Ovary (tissue), 9 donors: ENCODE results near the gene USF2. TPM values are rescaled to one million over a fixed set of nuclear protein-coding genes. Genes with fewer than 3 reads are reported as not detected.

Experiments used
- DNase-seq, 5 donors: peaks; one replicate each; pipeline ENCODE4 v3.0.0-alpha.2; 2019 to 2020
- H3K27ac ChIP-seq, 2 donors: fragments of 200-600 bp; one replicate each; pipeline versions ENCODE4 v1.5.1 to v1.8.0; 2019 to 2022
- H3K27me3 ChIP-seq: fragments of 200-600 bp; one replicate; pipeline ENCODE4 v1.8.0; 2022
- H3K36me3 ChIP-seq: fragments of 200-600 bp; sonication (generic); one replicate; pipeline ENCODE4 v1.5.1; 2019
- H3K4me1 ChIP-seq: one replicate; pipeline ENCODE4 v1.8.1; 2013; ENCODE audit warnings: mild to moderate bottlenecking, moderate library complexity; ENCODE audit not compliant: insufficient read depth
- H3K4me3 ChIP-seq: fragments of 200-600 bp; sonication (generic); one replicate; pipeline ENCODE4 v1.5.1; 2017
- H3K9me3 ChIP-seq, 2 donors: fragments of 200-600 bp in 1 of 2; sonication (generic) in 1 of 2; one replicate each; pipeline versions ENCODE4 v1.5.1 to v1.8.1; 2013 to 2019; ENCODE audit warnings: mild to moderate bottlenecking in 1 of 2, moderate library complexity in 1 of 2
- CTCF ChIP-seq, 3 donors: fragments of 450-650 bp in 2 of 3; fragments of 200-600 bp in 1 of 3; IDR thresholded peaks; one replicate each; pipeline versions ENCODE4 v1.5.1 to v1.8.0; 2016 to 2022; ENCODE audit warnings: antibody characterized with exemption in 3 of 3, mild to moderate bottlenecking in 1 of 3
- EP300 ChIP-seq: sonication (generic); formaldehyde crosslinking; IDR thresholded peaks from one replicate; pipeline ENCODE4 v1.6.1; 2017; ENCODE audit warnings: antibody characterized with exemption
- POLR2A ChIP-seq: fragments of 450-650 bp; IDR thresholded peaks from one replicate; pipeline ENCODE4 v1.6.1; 2017; ENCODE audit warnings: antibody characterized with exemption, mild to moderate bottlenecking, moderate library complexity
- WGBS, 3 donors: extraction: QIAGEN DNeasy Blood & Tissue Kit in 1 of 3; methylation state at CpG; one replicate each; pipeline versions ENCODE4 v1.1.5 to v1.1.7; 2013 to 2017; 5-methylcytosine and 5-hydroxymethylcytosine counted together
- intact Hi-C, 4 donors: fragments of 100-400 bp; cut with DNase I; formaldehyde crosslinking; loops; one replicate each; pipeline versions ENCODE4 v1.11.0 to v1.15.1; 2022 to 2023
- polyA plus RNA-seq, 2 donors: library from polyadenylated mRNA; stranded (reverse); fragments of 200-250 nt in 1 of 2; fragments of 350-450 nt in 1 of 2; fragmentation: Illumina TruSeq in 1 of 2; extraction: RNeasy Lipid Tissue Mini Kit (QIAGEN cat#74804) in 1 of 2; gene quantifications; one replicate each; pipeline ENCODE4 v1.2.3, GENCODE V29; 2013 to 2014
- total RNA-seq, 7 donors: library from RNA; depleted of rRNA in 2 of 7; stranded (reverse); fragments of >200 nt in 2 of 7; fragmentation: NEBNext Ultra II Directional in 3 of 7; extraction: Animal tissue kit (Norgen Biotek cat#: 25700) in 3 of 7; gene quantifications; one replicate each; pipeline versions ENCODE4 v1.1.0 to v1.2.4, GENCODE V29; 2016 to 2023
- donor health status: DM: no; HTN: no; CAD: no; lungs with moderate emphysema.
- donor health status: DM: no; HTN: no; CAD: no.
- donor health status: Bipolar disorder and iron deficiency.
- donor health status: DM: yes; HTN: yes; CAD: no.
- donor health status: DM: no; HTN: no; CAD: no.
- donor health status: DM: yes; HTN: yes; CAD: no.

The USF2 gene
- total and polyA plus RNA-seq, 9 donors: 105 to 218 (median 159) TPM

DNA sequence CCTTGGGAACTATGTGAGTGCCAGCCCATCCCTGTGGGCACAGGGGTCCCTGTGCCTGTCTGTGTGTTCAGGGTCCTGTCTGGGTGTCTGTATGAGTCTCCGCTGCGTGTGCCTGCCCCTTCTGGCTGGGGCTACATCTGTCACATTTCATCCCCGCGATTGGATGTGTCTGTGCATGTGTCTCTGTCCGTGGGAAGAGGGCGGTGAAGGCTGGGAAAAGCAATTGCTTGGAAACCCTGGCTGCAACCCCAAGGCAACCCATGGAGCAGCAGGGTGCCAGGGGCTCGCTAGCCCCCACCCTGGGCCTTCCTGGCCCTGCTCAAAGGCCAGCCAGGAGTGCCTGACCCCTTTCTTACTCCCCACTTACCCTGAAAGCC lies 24.6 kb downstream of the USF2 start:
- Histone ChIP-seq H3K27me3 (no peaks in the 10 kb centered on the region), H3K4me1 (no peaks in the 10 kb centered on the region), H3K27ac (no peak overlapping the region), H3K36me3 (no peaks in the 10 kb centered on the region), H3K9me3 (no peaks in the 10 kb centered on the region), H3K4me3 (no peak overlapping the region)
- WGBS, 3 donors: 23 to 41% (median 28%) methylated on average over 7 of the region's 7 CpGs
- TF ChIP-seq CTCF (IDR thresholded peaks at IDR 0.05) (no peak), EP300 (no peak), POLR2A (no peak)
- intact Hi-C loops: no loop called here
- no peak for DNase-seq

DNA sequence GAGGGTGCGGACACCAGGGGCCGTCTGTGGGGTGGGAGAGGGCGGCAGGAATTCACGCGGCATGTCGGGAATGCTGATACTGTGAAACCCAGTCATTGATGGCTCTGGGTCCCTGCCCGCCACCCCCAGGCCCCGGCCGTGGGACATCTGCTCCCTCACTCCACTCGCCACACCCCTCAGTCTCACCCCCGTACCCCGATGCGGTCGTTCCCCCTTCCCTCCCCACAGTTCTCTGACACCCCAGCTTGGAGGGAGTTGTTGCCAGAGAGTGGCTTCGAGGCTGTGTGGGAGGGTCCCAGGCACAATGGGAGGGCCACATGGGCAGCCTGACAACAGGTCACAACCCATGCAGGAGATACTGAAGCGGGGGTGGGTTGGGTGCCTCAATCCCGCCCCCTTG lies 25.0 kb downstream of the USF2 start:
- no peaks in the 10 kb centered on the region for H3K4me1 ChIP-seq
- WGBS, 3 donors: 35 to 63% (median 42%) methylated on average over 17 of the region's 17 CpGs
- H3K27me3 ChIP-seq: no peaks in the 10 kb centered on the region
- H3K9me3 ChIP-seq: no peaks in the 10 kb centered on the region
- DNase-seq: no peak
- intact Hi-C loops: no loop called here
- no peak for TF ChIP-seq EP300
- TF ChIP-seq CTCF (IDR thresholded peaks at IDR 0.05): no peak
- no peak for TF ChIP-seq POLR2A
- no peak overlapping the region for H3K27ac ChIP-seq
- H3K4me3 ChIP-seq: no peak overlapping the region
- no peaks in the 10 kb centered on the region for H3K36me3 ChIP-seq

GRCh38 chr19:35294328-35294727 lies 25.6 kb downstream of the USF2 start:
- H3K9me3 ChIP-seq: no peaks in the 10 kb centered on the region
- intact Hi-C loops: no loop called here
- H3K27me3 ChIP-seq: no peaks in the 10 kb centered on the region
- WGBS, 3 donors: 80 to 88% (median 81%) methylated on average over 3 of the region's 3 CpGs
- DNase-seq: no peak
- H3K36me3 ChIP-seq: no peaks in the 10 kb centered on the region
- no peak overlapping the region for H3K27ac ChIP-seq
- H3K4me3 ChIP-seq: no peak overlapping the region
- H3K4me1 ChIP-seq: no peaks in the 10 kb centered on the region
- no peak for TF ChIP-seq CTCF (IDR thresholded peaks at IDR 0.05)
- TF ChIP-seq EP300: no peak
- TF ChIP-seq POLR2A: no peak

DNA sequence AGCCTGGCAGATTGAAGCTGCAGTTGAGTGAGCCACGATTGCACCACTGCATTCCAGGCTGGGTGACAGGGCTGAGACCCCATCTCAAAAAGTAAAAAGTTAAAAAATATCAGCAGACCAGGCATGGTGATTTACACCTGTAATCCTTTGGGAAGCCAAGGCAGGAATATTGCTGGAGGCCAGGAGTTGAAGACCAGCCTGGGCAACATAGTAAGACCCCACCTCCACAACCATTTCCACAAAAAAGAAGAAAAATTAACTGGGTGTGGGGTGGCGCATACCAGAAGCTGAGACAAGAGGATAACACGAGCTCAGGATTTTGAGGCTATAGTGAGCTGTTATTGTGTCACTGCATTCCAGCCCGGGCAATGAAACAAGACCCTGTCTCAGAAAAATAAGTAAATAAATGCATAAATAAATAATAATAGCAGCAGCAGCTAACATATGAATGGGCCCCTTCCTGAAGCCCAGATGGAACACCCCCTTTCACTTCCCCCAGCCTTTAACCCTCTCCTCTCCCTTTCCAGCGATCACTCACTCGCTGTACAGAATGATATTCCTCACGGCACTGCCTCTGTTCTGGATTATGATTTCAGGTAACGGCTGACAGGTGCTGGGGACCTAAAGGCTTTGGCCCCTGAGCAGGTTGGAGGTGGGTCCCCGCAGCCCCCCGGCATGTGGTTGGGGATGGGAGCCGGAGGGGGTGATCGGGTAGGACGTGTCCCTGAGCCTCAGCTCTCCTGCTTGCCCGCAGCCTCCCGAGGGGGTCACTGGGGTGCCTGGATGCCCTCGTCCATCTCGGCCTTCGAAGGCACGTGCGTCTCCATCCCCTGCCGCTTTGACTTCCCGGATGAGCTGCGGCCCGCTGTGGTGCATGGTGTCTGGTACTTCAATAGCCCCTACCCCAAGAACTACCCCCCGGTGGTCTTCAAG lies 26.4 kb downstream of the USF2 start:
- no peaks in the 10 kb centered on the region for H3K27me3 ChIP-seq
- WGBS, 3 donors: 64 to 72% (median 70%) methylated on average over 20 to 25 of the region's 25 CpGs
- no peaks in the 10 kb centered on the region for H3K36me3 ChIP-seq
- H3K4me1 ChIP-seq: no peaks in the 10 kb centered on the region
- no peak for DNase-seq
- TF ChIP-seq POLR2A: no peak
- no peak for TF ChIP-seq CTCF (IDR thresholded peaks at IDR 0.05)
- TF ChIP-seq EP300: no peak
- intact Hi-C loops: no loop called here
- H3K27ac ChIP-seq: no peak overlapping the region
- H3K4me3 ChIP-seq: no peak overlapping the region
- no peaks in the 10 kb centered on the region for H3K9me3 ChIP-seq
